GM23338 (cell line): ENCODE data around the gene OR7G3. TPM values are rescaled to one million over a fixed set of nuclear protein-coding genes. Genes with fewer than 3 reads are reported as not detected.

Experiments used
- ATAC-seq: fragments of 200-7000 bp; cut with Tn5 transposase; 3 replicates; pipeline ENCODE4 v1.9.1; 2020
- DNase-seq: peaks from one replicate; pipeline ENCODE4 v3.0.0-alpha.2; 2015; ENCODE audit warnings: low spot score
- H2AFZ ChIP-seq: fragments of 200-600 bp; sonication (generic); 2 replicates; pipeline ENCODE4 v1.8.0; 2016; ENCODE audit warnings: antibody characterized with exemption, mild to moderate bottlenecking, moderate library complexity
- H3F3A ChIP-seq: fragments of 200-600 bp; sonication (generic); replicated peaks from 2 replicates; pipeline ENCODE4 v1.8.0; 2017; ENCODE audit warnings: antibody characterized with exemption, mixed run types, low read depth
- H3K27ac ChIP-seq: fragments of 200-600 bp; sonication (generic); 2 replicates; pipeline ENCODE4 v1.6.1; 2016; ENCODE audit warnings: low read depth
- H3K27me3 ChIP-seq: fragments of 200-600 bp; sonication (generic); 2 replicates; pipeline ENCODE4 v1.8.0; 2016; ENCODE audit warnings: mild to moderate bottlenecking, mixed run types, moderate library complexity; ENCODE audit not compliant: insufficient read depth
- H3K36me3 ChIP-seq: fragments of 200-600 bp; sonication (generic); 2 replicates; pipeline ENCODE4 v1.8.0; 2016; ENCODE audit warnings: mild to moderate bottlenecking; ENCODE audit not compliant: insufficient read depth
- H3K4me1 ChIP-seq: fragments of 200-600 bp; sonication (generic); 2 replicates; pipeline ENCODE4 v1.8.0; 2016; ENCODE audit warnings: mild to moderate bottlenecking, moderate library complexity; ENCODE audit not compliant: insufficient read depth
- H3K4me2 ChIP-seq: fragments of 200-600 bp; sonication (generic); 2 replicates; pipeline ENCODE4 v1.7.1; 2017; ENCODE audit warnings: mixed run types
- H3K4me3 ChIP-seq: fragments of 200-600 bp; sonication (generic); 2 replicates; pipeline ENCODE4 v1.6.1; 2016; ENCODE audit warnings: mixed run types
- H3K79me2 ChIP-seq: fragments of 200-600 bp; sonication (generic); replicated peaks from 2 replicates; pipeline ENCODE4 v1.8.0; 2017; ENCODE audit warnings: mild to moderate bottlenecking; ENCODE audit not compliant: insufficient read depth
- H3K9me2 ChIP-seq: fragments of 200-600 bp; sonication (generic); 2 replicates; pipeline ENCODE4 v1.8.0; 2017; ENCODE audit not compliant: insufficient read depth
- H4K20me1 ChIP-seq: fragments of 200-600 bp; sonication (generic); replicated peaks from 2 replicates; pipeline ENCODE4 v1.8.0; 2017; ENCODE audit warnings: mild to moderate bottlenecking; ENCODE audit not compliant: insufficient read depth
- H3K27ac Mint-ChIP-seq: 2 replicates; pipeline ENCODE4 v1.8.0; 2020; ENCODE audit warnings: inconsistent platforms, mild to moderate bottlenecking, moderate library complexity, mixed read lengths
- H3K27me3 Mint-ChIP-seq: 3 replicates; pipeline ENCODE4 v1.8.0; 2022; ENCODE audit warnings: low read depth, mild to moderate bottlenecking, moderate library complexity, mixed read lengths, inconsistent platforms; ENCODE audit not compliant: insufficient read depth, poor library complexity
- H3K36me3 Mint-ChIP-seq: 3 replicates; pipeline ENCODE4 v1.8.0; 2021; ENCODE audit warnings: low read depth, mild to moderate bottlenecking, inconsistent platforms, moderate library complexity, mixed read lengths
- H3K4me1 Mint-ChIP-seq: 3 replicates; pipeline ENCODE4 v1.8.0; 2020; ENCODE audit warnings: mild to moderate bottlenecking, inconsistent platforms, mixed read lengths
- H3K4me3 Mint-ChIP-seq: 3 replicates; pipeline ENCODE4 v1.8.0; 2021; ENCODE audit warnings: moderate library complexity, mild to moderate bottlenecking, inconsistent platforms, mixed read lengths
- H3K9me3 Mint-ChIP-seq: 3 replicates; pipeline ENCODE4 v1.8.0; 2020; ENCODE audit warnings: moderate library complexity, mild to moderate bottlenecking, inconsistent platforms, mixed read lengths
- CREB1 ChIP-seq: fragments of 250-450 bp; sonication (Bioruptor Pico); IDR thresholded peaks from 2 replicates; pipeline ENCODE4 v1.5.0; 2020; ENCODE audit warnings: low read depth, mild to moderate bottlenecking, moderate library complexity
- ETS1 ChIP-seq: IDR thresholded peaks from 2 replicates; pipeline ENCODE4 v1.6.1; 2016; ENCODE audit warnings: antibody characterized with exemption
- EZH2 ChIP-seq: fragments of 200-600 bp; sonication (generic); IDR thresholded peaks from one replicate; pipeline ENCODE4 v1.8.0; 2017; ENCODE audit warnings: antibody characterized with exemption, mild to moderate bottlenecking, low read depth; ENCODE audit not compliant: unreplicated experiment
- EZH2phosphoT487 ChIP-seq: fragments of 200-600 bp; sonication (generic); IDR thresholded peaks from one replicate; pipeline ENCODE4 v1.8.1; 2018; ENCODE audit warnings: antibody characterized with exemption; ENCODE audit not compliant: unreplicated experiment
- JUNB ChIP-seq: IDR thresholded peaks from one replicate; pipeline ENCODE4 v1.6.1; 2016; ENCODE audit warnings: antibody characterized with exemption; ENCODE audit not compliant: unreplicated experiment
- NANOG ChIP-seq: IDR thresholded peaks from 2 replicates; pipeline ENCODE4 v1.6.1; 2016; ENCODE audit warnings: antibody characterized with exemption, borderline replicate concordance
- POLR2AphosphoS5 ChIP-seq: IDR thresholded peaks from 2 replicates; pipeline ENCODE4 v1.6.1; 2016; ENCODE audit warnings: antibody characterized with exemption, low read depth
- REST ChIP-seq: IDR thresholded peaks from one replicate; pipeline ENCODE4 v1.6.1; 2018; ENCODE audit warnings: antibody characterized with exemption; ENCODE audit not compliant: unreplicated experiment
- STAT1 ChIP-seq: IDR thresholded peaks from one replicate; pipeline ENCODE4 v1.6.1; 2016; ENCODE audit warnings: antibody characterized with exemption; ENCODE audit not compliant: unreplicated experiment
- ZNF114 ChIP-seq: fragments of 250-450 bp; sonication (Bioruptor Pico); IDR thresholded peaks from 2 replicates; pipeline ENCODE4 v1.5.0; 2020; ENCODE audit warnings: mild to moderate bottlenecking, moderate library complexity
- ZNF331 ChIP-seq: fragments of 250-450 bp; sonication (Bioruptor Pico); IDR thresholded peaks from 2 replicates; pipeline ENCODE4 v1.5.0; 2020; ENCODE audit warnings: low read depth, mild to moderate bottlenecking, moderate library complexity
- polyA plus RNA-seq: library from polyadenylated mRNA; unstranded; fragments of >200 nt; fragmentation: Nextera tagmentation; extraction: Ambion mirVana; gene quantifications from 2 replicates; pipeline ENCODE4 v1.2.1, GENCODE V29; 2016
- total RNA-seq: library from RNA; depleted of rRNA; stranded (reverse); fragments of >200 nt; shearing (Covaris generic); gene quantifications from 2 replicates; pipeline ENCODE4 v1.2.3, GENCODE V29; 2014
- TF ChIP-seq, protein P1 (sequence below), 2 experiments: fragments of 200-600 bp in 1 of 2; sonication (generic) in 1 of 2; conservative IDR thresholded peaks; 2 replicates each; pipeline versions ENCODE4 v1.5.1 to v1.6.1; 2016 to 2017; ENCODE audit warnings: antibody characterized with exemption in 2 of 2, low read depth in 2 of 2, mild to moderate bottlenecking in 2 of 2, moderate library complexity in 1 of 2
- TF ChIP-seq, protein P2 (sequence below): fragments of 250-450 bp; sonication (Bioruptor Pico); IDR thresholded peaks from 2 replicates; pipeline ENCODE4 v1.5.0; 2020; ENCODE audit warnings: mild to moderate bottlenecking, moderate library complexity

The OR7G3 gene
- total and polyA plus RNA-seq, 2 experiments from 2014 or later, result not detected

- Mint-ChIP-seq H3K27ac (no peak overlapping the region), H3K27me3 (no peaks in the 10 kb centered on the region), H3K36me3 (peaks cover 97% of the 10 kb centered on the region), H3K9me3 (peaks cover 56% of the 10 kb centered on the region), H3K4me1 (no peaks in the 10 kb centered on the region), H3K4me3 (no peak overlapping the region)
- TF ChIP-seq, protein P1, sequence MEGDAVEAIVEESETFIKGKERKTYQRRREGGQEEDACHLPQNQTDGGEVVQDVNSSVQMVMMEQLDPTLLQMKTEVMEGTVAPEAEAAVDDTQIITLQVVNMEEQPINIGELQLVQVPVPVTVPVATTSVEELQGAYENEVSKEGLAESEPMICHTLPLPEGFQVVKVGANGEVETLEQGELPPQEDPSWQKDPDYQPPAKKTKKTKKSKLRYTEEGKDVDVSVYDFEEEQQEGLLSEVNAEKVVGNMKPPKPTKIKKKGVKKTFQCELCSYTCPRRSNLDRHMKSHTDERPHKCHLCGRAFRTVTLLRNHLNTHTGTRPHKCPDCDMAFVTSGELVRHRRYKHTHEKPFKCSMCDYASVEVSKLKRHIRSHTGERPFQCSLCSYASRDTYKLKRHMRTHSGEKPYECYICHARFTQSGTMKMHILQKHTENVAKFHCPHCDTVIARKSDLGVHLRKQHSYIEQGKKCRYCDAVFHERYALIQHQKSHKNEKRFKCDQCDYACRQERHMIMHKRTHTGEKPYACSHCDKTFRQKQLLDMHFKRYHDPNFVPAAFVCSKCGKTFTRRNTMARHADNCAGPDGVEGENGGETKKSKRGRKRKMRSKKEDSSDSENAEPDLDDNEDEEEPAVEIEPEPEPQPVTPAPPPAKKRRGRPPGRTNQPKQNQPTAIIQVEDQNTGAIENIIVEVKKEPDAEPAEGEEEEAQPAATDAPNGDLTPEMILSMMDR (conservative IDR thresholded peaks at IDR 0.05; ENCODE audit: low read depth in 2 of 2), result no peak
- TF ChIP-seq EZH2phosphoT487 (no peak), JUNB (no peak), ZNF331 (CRISPR knock-in tag) (no peak), STAT1 (no peak), NANOG (no peak), CREB1 (CRISPR knock-in tag) (no peak), ZNF114 (no peak), EZH2 (no peak), ETS1 (no peak), POLR2AphosphoS5 (no peak), REST (no peak)
- TF ChIP-seq, protein P2, sequence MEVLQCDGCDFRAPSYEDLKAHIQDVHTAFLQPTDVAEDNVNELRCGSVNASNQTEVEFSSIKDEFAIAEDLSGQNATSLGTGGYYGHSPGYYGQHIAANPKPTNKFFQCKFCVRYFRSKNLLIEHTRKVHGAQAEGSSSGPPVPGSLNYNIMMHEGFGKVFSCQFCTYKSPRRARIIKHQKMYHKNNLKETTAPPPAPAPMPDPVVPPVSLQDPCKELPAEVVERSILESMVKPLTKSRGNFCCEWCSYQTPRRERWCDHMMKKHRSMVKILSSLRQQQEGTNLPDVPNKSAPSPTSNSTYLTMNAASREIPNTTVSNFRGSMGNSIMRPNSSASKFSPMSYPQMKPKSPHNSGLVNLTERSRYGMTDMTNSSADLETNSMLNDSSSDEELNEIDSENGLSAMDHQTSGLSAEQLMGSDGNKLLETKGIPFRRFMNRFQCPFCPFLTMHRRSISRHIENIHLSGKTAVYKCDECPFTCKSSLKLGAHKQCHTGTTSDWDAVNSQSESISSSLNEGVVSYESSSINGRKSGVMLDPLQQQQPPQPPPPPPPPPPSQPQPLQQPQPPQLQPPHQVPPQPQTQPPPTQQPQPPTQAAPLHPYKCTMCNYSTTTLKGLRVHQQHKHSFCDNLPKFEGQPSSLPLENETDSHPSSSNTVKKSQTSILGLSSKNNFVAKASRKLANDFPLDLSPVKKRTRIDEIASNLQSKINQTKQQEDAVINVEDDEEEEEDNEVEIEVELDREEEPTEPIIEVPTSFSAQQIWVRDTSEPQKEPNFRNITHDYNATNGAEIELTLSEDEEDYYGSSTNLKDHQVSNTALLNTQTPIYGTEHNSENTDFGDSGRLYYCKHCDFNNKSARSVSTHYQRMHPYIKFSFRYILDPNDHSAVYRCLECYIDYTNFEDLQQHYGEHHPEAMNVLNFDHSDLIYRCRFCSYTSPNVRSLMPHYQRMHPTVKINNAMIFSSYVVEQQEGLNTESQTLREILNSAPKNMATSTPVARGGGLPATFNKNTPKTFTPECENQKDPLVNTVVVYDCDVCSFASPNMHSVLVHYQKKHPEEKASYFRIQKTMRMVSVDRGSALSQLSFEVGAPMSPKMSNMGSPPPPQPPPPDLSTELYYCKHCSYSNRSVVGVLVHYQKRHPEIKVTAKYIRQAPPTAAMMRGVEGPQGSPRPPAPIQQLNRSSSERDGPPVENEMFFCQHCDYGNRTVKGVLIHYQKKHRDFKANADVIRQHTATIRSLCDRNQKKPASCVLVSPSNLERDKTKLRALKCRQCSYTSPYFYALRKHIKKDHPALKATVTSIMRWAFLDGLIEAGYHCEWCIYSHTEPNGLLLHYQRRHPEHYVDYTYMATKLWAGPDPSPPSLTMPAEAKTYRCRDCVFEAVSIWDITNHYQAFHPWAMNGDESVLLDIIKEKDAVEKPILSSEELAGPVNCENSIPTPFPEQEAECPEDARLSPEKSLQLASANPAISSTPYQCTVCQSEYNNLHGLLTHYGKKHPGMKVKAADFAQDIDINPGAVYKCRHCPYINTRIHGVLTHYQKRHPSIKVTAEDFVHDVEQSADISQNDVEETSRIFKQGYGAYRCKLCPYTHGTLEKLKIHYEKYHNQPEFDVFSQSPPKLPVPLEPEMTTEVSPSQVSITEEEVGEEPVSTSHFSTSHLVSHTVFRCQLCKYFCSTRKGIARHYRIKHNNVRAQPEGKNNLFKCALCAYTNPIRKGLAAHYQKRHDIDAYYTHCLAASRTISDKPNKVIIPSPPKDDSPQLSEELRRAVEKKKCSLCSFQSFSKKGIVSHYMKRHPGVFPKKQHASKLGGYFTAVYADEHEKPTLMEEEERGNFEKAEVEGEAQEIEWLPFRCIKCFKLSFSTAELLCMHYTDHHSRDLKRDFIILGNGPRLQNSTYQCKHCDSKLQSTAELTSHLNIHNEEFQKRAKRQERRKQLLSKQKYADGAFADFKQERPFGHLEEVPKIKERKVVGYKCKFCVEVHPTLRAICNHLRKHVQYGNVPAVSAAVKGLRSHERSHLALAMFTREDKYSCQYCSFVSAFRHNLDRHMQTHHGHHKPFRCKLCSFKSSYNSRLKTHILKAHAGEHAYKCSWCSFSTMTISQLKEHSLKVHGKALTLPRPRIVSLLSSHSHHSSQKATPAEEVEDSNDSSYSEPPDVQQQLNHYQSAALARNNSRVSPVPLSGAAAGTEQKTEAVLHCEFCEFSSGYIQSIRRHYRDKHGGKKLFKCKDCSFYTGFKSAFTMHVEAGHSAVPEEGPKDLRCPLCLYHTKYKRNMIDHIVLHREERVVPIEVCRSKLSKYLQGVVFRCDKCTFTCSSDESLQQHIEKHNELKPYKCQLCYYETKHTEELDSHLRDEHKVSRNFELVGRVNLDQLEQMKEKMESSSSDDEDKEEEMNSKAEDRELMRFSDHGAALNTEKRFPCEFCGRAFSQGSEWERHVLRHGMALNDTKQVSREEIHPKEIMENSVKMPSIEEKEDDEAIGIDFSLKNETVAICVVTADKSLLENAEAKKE, result no peak
- Histone ChIP-seq H2AFZ (no peak overlapping the region), H3K9me2 (no peaks in the 10 kb centered on the region), H4K20me1 (peaks cover 7% of the 10 kb centered on the region; the same call in 1 of the 2 replicates), H3K79me2 (peaks cover 16% of the 10 kb centered on the region), H3K4me1 (no peaks in the 10 kb centered on the region), H3K27me3 (no peaks in the 10 kb centered on the region), H3F3A (no peaks in the 10 kb centered on the region), H3K4me3 (no peak overlapping the region), H3K27ac (no peak overlapping the region), H3K36me3 (peaks cover 59% of the 10 kb centered on the region), H3K4me2 (no peak overlapping the region)
- ATAC-seq (no peak), DNase-seq (no peak)
These were observed 34.7 kb upstream of the OR7G3 start for GRCh38 chr19:9161427-9161826.
